HG03457 (cell line): ENCODE measurements around the gene PCDHGB3.
"Not testable (repeated sequence)": the region's sequence is repeated elsewhere in the genome, so short reads cannot be mapped to it uniquely, and the experiment has no call there.

ENCODE experiments used
- ATAC-seq: cut with Tn5 transposase; IDR thresholded peaks from one replicate; pipeline ENCODE4 v1.9.1; 2021; ENCODE audit warnings: moderate number of reproducible peaks; ENCODE audit not compliant: unreplicated experiment

Gene PCDHGB3

DNA sequence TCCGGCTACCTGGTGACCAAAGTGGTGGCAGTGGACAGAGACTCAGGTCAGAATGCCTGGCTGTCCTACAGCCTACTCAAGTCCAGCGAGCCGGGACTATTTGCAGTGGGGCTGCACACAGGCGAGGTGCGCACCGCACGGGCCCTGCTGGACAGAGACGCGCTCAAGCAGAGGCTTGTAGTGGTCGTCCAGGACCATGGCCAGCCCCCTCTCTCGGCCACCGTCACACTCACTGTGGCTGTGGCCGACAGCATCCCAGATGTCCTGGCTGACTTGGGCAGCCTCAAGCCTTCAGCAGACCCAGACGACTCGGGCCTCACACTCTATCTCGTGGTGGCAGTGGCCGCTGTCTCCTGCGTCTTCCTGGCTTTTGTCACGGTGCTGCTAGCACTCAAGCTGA is 13.1 kb upstream of the PCDHGB3 start:
- no peak for ATAC-seq

DNA sequence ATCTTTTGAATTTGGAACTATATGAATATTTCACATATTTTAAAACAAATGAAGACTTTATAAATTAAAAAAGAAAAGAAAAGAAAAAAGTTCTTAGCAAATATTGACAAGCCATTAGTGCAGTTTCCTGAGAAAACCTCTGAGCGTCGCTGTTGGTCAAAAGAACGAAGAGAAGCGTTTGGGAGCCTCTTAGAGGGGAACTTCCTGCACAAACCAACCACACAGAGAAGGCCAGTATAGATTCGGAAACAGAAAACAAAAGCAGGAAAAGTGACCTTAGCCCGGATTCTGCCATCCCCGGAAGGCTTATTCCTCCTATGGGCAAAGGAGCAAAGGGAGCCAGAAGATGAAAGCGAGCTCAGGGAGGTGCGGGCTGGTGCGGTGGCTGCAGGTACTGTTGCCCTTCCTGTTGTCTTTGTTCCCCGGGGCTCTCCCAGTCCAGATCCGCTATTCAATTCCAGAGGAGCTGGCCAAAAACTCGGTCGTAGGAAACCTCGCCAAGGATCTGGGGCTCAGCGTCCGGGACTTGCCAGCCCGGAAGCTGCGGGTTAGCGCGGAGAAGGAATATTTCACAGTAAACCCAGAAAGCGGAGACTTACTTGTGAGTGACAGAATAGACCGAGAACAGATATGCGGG is 10.1 kb upstream of the PCDHGB3 start, which contains the start of gene PCDHGB2:
TSS of gene PCDHGB2 (plus strand) at position 205 of the 637 bp plus-strand sequence. CDS start at position 347, 142 bp downstream.
- ATAC-seq = no peak

DNA sequence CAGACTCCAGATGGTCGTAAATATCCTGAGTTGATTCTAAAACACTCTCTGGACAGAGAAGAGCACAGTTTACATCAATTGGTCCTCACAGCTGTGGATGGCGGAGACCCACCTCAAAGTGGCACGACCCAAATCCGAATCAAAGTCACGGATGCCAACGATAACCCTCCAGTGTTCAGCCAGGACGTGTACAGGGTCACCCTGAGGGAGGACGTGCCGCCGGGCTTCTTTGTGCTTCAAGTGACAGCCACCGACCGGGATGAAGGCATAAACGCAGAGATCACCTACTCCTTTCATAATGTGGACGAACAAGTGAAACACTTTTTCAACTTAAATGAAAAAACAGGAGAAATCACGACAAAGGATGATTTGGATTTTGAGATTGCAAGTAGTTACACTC is 9.4 kb upstream of the PCDHGB3 start:
- ATAC-seq = no peak

DNA sequence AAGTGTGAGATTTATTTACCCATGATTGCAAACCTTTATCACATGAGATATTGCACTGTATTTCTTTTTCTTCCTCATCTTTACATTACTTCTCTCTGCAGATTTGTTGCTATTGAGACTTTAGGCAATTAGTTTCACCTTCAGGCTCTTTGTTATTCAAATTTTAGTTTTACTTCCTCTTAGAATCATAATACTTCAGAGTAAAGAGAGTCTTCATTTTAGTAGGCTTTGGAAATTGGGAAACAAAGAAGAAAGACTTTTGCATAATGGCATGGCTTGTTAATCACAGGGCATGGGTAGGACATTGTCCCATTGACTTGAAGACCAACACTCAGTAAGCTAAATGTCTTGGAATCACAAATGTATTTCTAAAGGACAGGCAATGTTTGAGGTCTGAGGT is 7.3 kb upstream of the PCDHGB3 start:
- ATAC-seq = no peak

DNA sequence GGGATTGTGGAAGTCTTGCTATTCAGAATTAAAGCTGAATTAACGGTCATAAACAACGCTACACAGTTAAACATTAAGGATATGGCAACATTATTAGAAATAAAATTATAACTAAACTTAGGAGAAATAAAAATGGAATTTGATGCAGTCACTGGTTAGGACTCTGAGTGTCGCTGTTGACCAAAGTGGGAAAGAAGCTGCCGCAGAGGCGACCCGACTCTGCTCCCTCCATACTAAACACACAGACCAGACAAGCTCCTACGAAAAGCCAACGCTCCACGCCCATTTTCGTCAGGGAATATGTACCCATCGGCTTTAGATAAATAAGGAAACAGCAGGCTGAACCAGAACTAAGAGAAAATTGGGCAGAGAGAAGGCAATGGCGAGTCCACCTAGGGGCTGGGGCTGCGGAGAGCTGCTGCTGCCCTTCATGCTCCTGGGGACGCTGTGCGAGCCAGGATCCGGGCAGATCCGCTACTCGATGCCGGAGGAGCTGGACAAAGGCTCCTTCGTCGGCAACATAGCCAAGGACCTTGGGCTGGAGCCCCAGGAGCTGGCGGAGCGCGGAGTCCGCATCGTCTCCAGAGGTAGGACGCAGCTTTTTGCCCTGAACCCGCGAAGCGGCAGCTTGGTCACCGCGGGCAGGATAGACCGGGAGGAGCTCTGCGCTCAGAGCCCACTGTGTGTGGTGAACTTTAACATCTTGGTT is 5.9 kb upstream of the PCDHGB3 start, which contains the start of gene PCDHGA5:
TSS of gene PCDHGA5 (plus strand) at position 211 of the 709 bp plus-strand sequence. CDS start at position 380, 169 bp downstream.
- no peak for ATAC-seq

DNA sequence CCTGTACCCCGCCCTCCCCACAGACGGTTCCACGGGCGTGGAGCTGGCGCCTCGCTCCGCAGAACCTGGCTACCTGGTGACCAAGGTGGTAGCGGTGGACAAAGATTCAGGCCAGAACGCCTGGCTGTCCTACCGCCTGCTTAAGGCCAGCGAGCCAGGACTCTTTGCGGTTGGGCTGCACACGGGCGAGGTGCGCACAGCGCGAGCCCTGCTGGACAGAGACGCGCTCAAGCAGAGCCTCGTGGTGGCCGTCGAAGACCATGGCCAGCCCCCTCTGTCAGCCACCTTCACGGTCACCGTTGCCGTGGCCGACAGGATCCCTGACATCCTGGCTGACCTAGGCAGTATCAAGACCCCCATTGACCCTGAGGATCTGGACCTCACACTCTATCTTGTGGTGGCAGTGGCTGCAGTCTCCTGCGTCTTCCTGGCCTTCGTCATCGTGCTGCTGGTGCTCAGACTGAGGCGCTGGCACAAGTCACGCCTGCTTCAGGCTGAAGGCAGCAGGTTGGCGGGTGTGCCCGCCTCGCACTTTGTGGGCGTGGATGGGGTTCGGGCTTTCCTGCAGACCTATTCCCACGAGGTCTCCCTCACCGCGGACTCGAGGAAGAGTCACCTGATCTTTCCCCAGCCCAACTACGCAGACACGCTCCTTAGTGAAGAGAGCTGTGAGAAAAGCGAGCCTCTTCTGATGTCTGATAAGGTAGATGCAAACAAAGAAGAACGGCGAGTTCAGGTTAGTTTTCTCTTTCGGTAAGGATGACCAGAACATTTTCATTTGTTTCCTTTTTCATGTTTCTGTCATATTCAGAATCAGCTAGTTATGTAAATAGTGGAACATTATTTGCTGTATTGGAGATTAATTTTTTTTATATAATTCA is 3.8 kb upstream of the PCDHGB3 start:
- ATAC-seq = no peak

DNA sequence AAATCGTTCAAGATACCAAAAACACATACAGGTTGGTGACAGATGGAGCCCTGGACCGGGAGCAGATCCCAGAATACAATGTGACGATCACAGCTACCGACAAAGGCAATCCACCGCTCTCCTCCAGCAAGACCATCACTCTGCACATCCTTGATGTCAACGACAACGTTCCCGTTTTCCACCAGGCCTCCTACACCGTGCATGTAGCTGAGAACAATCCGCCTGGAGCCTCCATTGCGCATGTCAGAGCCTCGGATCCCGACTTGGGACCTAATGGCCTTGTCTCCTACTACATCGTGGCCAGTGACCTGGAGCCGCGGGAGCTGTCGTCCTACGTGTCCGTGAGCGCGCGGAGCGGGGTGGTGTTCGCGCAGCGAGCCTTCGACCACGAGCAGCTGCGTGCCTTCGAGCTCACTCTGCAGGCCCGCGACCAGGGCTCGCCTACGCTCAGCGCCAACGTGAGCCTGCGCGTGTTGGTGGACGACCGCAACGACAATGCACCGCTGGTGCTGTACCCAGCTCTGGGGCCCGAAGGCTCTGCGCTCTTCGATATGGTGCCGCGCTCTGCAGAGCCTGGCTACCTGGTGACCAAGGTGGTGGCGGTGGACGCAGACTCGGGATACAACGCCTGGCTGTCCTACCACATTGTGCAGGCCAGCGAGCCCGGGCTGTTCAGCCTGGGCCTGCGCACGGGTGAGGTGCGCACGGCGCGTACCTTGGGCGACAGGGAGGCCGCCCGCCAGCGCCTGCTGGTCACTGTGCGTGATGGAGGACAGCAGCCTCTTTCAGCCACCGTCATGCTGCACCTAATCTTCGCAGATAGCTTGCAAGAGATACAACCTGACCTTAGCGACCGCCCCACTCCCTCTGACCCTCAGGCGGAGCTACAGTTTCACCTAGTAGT is 1.8 kb downstream of the PCDHGB3 start:
- no peak for ATAC-seq

DNA sequence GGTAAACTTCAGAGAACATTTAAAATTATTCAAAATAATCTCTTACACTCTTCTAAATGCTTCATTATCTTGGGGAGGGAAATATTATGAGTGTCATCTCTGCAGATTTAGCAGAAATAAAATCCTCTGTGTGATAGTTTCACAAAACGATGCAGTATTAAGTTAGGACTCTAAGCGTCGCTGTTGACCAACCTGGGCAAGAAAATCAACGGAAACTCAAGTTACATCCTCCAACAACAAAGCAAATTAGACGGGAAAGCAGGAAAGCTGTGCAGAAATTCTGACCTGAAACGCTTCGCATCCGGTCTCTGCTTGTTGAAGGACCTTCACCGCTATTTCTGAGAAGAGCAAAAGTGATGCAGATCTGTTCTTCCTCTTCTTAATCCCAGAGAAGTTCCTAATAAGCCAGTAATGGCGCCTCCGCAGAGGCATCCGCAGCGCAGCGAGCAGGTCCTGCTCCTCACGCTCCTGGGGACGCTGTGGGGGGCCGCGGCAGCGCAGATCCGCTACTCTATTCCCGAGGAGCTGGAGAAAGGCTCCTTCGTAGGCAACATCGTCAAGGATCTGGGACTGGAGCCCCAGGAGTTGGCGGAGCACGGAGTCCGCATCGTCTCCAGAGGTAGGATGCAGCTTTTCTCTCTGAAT is 3.8 kb downstream of the PCDHGB3 start, which contains the start of gene PCDHGA6:
TSS of gene PCDHGA6 (plus strand) at position 219 of the 645 bp plus-strand sequence. CDS start at position 412, 193 bp downstream.
- ATAC-seq = no peak

DNA sequence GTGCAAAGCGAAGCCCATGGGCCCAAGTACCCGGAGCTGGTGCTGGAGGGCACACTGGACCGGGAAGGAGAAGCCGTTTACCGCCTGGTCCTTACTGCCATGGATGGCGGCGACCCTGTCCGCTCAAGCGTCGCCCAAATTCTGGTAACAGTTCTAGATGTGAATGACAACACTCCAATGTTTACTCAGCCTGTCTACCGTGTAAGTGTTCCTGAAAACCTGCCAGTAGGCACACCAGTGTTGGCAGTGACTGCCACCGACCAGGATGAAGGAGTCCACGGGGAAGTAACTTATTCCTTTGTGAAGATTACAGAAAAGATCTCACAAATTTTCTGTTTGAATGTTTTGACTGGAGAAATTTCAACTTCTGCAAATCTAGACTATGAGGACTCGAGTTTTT is 4.6 kb downstream of the PCDHGB3 start:
- ATAC-seq = no peak

DNA sequence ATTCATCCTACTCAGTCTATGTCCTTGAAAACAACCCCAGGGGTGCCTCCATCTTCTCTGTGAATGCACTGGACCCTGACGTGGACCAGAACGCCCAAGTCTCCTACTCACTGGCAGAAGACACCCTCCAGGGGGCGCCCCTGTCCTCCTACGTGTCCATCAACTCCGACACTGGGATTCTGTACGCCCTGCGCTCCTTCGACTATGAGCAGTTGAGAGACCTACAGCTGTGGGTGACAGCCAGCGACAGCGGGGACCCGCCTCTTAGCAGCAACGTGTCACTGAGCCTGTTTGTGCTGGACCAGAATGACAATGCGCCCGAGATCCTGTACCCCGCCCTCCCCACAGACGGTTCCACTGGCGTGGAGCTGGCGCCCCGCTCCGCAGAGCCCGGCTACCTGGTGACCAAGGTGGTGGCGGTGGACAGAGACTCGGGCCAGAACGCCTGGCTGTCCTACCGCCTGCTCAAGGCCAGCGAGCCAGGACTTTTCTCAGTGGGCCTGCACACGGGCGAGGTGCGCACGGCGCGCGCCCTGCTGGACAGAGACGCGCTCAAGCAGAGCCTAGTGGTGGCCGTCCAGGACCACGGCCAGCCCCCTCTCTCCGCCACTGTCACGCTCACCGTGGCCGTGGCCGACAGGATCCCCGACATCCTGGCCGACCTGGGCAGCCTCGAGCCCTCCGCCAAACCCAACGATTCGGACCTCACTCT is 5.6 kb downstream of the PCDHGB3 start:
- ATAC-seq = not testable (repeated sequence)

DNA sequence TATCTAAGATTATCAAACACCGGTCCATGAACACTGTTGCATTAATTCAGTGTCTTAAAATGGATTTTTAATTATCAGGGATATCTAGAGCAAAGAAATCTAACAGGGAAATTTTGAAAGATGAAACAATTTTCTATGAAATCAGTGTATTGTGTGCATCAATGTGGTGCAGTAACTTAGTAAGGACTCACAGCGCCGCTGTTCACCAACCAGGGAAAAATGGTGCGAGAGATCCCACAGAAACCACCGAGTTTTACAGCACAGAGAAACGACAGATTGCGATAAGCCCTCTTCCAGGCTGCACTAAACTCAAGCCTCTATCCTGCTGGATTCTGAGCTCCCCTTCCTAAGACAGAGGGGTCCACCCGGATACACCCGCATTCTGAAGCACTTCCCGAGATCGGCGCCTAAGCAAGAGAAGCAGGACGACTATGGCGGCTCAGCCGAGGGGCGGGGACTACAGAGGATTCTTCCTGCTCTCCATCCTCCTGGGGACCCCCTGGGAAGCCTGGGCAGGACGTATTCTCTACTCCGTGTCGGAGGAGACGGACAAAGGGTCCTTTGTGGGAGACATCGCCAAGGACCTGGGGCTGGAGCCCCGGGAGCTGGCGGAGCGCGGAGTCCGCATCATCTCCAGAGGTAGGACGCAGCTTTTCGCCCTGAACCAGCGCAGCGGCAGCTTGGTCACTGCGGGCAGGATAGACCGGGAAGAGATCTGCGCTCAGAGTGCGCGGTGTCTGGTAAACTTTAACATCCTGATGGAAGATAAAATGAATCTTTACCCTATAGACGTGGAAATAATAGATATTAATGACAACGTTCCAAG is 12.6 kb downstream of the PCDHGB3 start, which contains the start of gene PCDHGA7:
TSS of gene PCDHGA7 (plus strand) at position 274 of the 826 bp plus-strand sequence. CDS start at position 432, 158 bp downstream.
- no peak for ATAC-seq

DNA sequence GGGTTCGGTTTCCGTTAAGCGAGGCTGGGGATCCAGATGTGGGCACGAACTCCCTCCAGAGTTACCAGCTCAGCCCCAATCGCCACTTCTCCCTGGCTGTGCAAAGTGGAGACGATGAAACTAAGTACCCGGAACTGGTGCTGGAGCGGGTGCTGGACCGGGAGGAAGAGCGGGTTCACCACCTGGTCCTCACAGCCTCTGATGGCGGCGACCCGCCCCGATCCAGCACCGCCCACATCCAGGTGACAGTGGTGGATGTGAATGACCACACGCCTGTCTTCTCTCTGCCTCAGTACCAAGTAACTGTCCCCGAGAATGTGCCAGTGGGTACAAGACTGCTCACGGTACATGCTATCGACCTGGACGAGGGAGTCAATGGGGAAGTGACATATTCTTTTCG is 13.3 kb downstream of the PCDHGB3 start:
- ATAC-seq = no peak

DNA sequence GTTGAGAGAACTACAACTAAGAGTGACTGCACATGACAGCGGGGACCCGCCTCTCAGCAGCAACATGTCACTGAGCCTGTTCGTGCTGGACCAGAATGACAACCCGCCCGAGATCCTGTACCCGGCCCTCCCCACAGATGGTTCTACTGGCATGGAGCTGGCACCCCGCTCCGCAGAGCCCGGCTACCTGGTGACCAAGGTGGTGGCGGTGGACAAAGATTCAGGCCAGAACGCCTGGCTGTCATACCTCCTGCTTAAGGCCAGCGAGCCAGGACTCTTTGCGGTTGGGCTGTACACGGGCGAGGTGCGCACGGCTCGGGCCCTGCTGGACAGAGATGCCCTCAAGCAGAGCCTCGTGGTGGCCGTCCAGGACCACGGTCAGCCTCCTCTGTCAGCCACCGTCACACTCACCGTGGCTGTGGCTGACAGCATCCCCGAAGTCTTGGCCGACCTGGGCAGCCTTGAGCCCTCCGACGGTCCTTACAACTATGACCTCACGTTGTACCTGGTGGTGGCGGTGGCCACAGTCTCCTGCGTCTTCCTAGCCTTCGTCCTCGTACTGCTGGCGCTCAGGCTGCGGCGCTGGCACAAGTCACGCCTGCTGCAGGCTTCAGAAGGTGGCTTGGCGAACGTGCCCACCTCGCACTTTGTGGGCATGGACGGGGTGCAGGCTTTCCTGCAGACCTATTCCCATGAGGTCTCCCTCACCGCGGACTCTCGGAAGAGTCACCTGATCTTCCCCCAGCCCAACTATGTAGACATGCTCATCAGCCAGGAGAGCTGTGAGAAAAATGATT is 14.6 kb downstream of the PCDHGB3 start:
- ATAC-seq = no peak

DNA sequence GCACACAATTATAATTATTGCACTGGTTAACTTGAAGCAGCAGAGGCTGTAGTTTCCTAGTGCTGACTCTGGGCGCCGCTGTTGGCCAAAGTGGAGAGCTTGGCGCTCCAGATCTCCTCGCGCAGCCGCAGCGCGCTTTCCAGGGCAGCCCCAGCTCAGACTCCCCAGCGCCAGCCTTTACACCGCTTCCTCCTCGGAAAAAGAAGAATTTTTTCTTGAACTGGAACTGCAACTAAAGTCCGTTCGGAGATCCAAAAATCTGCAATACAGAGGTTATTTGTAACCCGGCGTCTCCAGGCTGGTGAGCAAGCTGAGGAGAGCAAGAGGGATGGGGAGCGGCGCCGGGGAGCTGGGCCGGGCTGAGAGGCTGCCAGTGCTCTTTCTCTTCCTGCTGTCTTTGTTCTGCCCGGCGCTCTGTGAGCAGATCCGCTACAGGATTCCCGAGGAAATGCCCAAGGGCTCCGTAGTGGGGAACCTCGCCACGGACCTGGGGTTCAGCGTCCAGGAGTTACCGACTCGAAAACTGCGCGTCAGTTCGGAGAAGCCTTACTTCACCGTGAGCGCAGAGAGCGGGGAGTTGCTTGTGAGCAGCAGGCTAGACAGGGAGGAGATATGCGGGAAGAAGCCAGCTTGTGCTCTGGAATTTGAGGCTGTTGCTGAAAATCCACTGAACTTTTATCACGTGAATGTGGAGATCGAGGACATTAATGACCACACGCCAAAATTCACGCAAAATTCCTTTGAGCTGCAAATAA is 17.7 kb downstream of the PCDHGB3 start, which contains the start of gene PCDHGB4:
TSS of gene PCDHGB4 (plus strand) at position 142 of the 755 bp plus-strand sequence. CDS start at position 329, 187 bp downstream.
- ATAC-seq = not testable (repeated sequence)

DNA sequence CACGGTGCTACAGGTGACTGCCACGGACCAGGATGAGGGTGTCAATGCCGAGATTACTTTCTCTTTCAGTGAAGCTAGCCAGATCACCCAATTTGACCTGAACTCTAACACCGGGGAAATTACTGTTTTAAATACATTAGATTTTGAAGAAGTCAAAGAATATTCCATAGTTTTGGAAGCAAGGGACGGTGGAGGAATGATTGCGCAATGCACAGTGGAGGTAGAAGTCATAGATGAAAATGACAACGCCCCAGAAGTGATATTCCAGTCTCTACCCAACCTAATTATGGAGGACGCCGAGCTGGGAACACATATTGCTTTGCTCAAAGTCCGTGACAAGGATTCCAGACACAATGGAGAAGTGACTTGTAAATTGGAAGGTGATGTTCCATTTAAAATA is 18.6 kb downstream of the PCDHGB3 start:
- no peak for ATAC-seq
